Measurements from ENCODE around the gene SDK1.

The SDK1 gene

DNA sequence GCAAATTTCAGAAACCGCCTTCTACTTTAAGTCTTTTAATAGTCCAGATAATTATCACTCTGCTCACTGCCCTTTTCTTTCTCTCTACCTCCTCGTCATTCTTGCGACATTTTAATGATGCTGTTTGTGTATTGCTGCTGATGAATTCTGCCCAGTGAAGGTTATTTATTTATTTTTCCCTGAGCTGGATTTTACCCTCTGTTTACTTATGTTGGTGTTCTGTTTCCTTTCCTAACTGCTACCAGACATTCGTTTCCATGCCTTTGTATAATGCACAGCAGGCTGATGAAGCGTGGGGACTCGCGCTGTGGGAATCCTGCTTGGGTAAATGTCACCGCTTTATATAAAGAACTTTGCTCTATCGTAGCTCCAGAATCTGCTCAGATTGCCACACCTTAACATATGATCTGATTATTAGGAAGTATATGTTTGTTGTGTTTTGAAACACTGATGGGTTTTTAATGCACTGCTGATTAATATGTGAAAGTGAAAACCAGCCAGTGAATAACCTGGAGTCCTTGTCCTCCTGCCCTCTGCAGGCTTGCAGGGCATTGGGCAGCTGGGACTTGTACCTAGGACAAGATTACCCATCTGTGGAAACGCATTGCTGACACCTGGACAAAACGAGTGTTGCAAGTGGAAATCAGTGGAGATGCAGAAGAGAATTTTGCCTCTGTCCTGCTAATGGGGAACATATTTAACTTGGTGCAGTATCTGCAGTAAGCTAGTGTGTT, 291.5 kb downstream of the SDK1 start:
- no peak for DNase-seq

DNA sequence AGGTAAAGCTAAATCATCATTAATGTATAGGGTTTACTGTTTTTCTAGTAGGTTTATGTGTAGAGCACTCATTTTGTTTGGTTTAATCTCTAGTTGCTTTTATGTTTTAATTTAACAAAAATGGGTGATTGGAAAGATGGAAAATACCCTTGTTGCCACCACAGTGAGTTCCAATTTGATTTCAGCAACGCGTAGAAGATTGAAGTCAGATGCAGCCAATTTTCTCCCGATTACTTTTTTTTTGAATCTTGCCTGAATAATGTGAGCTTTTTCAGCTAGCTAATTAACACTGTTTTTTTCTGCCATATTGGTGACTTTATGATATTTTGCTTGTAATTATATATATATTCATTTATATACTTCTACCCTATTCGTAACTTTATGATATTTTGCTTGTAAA, 293.8 kb downstream of the SDK1 start:
- DNase-seq = no peak

DNA sequence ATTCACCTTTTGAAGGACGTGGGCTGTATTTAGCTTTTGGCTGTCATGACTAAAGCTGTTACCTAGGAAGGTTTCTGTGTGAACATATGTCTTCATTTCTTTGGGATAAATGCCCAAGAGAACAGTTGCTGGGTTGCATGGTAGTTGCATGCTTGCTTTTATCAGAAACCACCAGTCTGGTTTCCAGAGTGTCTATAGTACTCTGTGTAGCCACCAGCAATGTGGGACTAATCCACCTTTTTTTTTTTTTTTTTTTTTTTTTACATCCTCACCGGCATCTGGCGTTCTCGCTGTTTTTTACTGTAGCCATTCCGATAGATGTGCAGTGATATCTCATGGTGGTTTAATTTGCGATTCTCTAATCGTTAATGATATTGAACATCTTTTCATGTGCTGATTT, 297.8 kb downstream of the SDK1 start:
- DNase-seq = no peak

DNA sequence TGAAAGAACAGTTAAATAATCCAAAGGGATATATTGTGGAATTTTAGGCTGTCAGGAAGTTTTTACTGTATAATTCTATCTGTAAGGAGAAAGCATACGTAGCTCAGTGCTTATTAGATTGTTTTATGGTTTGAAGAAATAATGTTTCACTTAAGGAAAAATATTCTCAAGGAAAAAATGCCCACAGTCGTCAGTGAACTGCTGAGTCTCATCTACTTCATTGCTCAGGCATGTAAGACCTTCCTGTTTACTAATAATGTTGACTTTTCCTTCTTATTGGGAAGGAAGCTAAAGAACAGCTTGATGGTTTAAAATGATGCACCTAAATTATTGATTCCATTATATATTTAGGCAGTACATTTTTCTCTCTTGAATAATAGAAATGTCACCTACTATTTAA, 304.2 kb downstream of the SDK1 start:
- DNase-seq = no peak

DNA sequence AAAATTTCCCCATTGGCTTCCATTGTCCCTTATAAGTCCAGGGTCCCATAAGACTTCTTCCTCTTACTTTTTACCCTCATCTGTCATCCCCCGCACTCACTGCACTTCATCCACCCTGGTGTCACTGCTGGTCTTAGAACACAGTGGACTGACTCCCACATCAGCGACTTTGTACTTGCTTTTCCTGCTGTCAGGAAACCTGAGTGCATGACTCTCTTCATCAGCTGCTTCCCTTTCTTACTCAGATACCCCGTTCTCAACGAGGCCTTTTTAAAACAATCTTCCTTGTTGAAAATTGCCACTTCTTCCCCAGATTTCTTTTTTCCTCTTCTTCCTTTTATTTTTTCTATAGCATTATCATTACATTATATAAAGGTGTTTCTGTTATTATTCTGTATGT, 305.4 kb downstream of the SDK1 start:
- no peak for DNase-seq

DNA sequence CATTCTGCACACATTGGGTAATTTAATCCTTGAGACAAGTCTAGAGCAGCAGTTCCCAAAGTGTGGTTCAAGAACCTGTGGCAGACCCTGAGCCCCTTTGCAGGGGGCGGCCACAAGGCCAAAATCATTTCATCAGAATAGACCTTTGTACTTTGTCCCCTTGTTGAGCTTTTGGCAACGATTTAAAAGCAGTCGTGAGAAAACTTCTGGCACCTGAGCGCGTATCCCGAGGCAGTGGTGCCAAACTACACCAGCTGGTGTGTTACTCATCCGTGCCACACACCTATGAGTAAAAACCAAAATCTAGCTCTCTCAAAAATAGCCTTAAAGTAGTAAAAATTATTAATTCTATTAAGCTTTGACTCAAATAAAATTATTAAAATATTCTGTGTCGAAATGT, 306.8 kb downstream of the SDK1 start:
- DNase-seq = no peak

DNA sequence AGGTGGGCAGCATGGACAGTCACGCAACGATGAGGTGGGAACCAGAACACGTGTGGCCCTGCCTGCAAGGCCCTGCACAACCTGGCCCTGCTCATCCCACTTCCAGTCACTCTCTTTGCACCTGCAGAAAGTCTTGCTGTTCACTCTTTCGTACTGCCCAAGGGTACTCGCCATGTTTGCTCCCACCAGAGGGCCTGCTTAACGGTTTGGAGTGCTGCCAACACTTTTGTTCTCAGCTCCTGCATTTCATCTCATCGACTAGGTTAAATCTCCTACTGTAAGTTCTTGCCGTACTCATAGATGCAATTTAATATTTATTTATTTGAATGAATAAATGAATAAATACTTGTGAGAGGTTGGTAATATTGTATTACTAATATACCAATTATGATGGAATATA, 315.3 kb downstream of the SDK1 start:
- no peak for DNase-seq

DNA sequence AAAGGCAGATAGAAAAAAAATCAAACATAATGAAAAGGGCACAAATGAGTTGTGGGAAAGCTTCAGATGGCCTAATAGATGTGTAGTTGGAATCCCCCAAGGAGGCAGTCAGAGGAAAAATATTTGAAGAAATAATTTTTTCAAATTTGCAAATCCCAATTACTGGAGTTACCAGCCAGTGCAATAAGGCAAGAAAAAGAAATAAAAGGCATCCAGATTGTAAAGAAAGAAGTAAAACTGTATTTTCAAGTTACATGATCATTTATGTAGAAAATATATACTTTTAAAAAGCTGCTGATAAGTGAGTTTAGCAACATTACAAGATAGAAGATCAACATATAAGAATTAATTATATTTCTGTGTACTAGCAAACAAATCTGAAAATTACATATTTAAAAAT, 329.0 kb downstream of the SDK1 start:
- no peak for DNase-seq

DNA sequence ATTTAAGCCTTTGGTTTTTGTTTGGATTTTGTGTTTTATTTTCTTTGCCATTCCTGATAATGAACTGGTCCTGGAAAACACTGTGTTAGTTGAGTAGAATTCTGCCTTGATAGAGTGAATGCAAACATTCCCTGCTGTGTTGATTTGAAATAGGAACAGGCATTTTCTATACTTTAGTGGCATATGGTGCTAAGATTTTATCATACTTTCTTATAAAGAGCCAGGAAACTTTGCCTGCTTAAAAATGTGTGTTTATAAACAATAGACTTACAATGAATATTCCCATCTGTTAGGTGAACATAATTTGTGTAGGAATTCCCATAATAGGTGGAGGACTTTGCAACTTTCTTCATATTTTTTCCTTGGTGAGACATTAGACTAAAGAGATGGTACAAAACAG, 333.3 kb downstream of the SDK1 start:
- no peak for DNase-seq

DNA sequence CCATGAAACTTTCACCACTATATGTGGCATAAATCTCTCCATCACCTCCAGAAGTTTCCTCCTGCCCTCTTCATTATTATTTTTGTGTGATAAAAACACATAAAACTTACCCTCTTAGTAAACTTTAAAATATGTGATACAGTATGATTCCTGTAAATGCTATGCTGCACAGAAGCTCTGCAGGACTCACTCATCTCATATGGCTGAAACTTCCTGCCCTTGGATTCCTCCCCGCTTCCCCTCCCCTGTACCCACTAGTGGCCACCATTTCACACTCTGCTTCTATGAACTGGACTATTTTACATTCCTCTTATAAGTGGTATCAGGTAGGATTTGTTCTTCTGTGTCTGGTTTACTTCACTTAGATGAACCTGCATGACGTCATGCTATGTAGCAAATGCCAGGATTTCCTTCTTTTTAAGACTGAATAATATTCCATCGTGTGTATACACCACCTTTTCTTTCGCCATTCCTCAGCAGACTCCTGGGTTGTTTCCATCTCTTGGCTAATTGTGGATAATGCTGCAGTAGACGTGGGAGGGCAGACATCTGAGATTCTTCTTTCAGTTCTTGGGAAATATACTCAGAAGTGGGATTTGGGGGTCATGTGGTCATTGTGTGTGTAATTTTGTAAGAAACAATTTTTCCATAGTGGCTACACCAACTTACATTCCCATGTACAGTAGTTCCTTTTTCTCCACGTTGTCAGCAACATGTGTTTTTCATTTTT, 335.2 kb downstream of the SDK1 start:
- no peak for DNase-seq

DNA sequence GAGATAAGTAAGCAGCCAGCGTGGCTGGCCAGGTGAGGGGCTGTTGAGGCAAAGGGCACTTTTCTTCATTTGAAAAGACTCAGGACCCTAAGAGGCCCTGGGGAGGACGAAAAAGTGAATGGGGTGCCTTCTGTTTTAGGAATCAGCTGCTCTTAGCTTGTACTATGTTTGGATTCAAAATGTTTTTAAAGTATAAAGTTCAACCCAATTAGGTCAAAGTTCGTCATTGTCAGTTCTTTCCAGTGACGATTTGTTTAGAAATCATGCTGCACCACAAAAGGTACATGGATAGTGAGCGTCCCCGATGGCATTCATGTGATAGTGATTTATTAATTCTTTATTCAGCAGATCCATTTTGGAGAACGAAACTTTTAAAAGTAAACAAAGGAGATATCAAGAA, 338.2 kb downstream of the SDK1 start:
- no peak for DNase-seq

DNA sequence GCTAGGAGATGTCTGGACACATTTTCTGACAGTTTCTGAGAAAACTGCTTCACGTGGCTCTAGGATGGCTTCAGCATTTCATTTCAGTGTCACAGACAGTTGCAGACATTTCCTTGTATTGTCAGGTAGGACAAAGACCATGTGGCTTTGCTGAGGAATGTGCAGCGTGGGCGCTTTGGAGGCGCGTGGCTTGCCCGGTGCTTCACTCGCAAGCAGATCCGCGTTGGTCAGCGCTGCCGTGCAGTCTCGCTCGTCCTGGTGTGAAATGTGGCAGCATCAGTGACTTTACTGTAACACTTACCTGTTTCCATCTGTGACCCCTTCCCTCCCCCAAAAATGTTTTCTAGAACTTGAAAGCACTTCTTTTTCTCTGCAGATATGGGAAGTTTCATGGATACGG, 340.5 kb downstream of the SDK1 start:
- DNase-seq = no peak

DNA sequence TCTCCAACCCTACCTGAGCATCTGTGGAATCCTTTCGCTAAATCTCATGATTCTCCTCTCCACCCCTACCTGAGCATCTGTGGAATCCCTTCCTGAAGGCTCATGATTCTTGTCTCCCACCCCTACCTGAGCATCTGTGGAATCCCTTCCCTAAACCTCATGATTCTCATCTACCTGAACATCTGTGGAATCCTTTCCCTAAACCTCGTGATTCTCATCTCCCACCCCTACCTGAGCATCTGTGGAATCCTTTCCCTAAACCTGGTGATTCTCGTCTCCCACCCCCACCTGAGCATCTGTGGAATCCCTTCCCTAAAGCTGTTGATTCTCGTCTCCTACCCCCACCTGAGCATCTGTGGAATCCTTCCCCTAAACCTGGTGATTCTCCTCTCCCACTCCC, 342.0 kb downstream of the SDK1 start:
- no peak for DNase-seq

DNA sequence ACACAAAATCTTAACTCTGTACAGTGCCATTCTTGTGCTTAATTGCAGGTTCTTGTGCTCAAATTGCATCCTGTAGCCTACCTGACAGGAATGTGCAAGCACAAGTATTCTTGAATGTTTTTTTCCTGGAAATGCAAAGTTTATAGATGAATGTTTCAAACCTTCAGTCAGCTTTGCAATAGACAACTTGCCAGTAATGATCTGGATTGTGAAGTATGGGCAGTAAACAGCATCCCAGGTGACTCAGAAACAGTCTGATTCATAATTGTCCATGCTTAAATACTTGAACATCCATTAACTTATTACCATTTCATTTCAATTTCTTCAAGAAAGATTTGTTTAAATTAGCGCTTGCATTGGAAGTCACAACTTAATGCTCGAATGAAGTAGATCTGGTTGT, 347.2 kb downstream of the SDK1 start:
- DNase-seq = no peak

DNA sequence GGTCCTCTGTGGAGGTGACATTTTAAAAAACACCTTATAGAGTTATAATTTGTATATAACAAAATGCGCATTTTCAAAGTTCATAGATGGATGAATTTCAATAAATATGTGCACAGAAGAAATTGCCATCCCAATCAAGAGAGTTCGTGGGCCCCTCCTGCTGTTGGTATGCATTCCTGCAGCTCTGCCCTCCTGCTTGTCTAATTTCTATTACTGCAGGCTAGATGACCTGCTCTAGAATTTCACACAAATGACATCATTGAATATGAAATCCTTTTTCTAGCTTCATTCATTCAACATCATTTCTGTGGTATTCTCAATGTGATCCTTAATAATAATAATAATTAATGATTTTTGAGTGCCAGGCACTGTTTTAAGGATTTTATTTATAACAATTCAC, 348.2 kb downstream of the SDK1 start:
- DNase-seq = no peak

DNA sequence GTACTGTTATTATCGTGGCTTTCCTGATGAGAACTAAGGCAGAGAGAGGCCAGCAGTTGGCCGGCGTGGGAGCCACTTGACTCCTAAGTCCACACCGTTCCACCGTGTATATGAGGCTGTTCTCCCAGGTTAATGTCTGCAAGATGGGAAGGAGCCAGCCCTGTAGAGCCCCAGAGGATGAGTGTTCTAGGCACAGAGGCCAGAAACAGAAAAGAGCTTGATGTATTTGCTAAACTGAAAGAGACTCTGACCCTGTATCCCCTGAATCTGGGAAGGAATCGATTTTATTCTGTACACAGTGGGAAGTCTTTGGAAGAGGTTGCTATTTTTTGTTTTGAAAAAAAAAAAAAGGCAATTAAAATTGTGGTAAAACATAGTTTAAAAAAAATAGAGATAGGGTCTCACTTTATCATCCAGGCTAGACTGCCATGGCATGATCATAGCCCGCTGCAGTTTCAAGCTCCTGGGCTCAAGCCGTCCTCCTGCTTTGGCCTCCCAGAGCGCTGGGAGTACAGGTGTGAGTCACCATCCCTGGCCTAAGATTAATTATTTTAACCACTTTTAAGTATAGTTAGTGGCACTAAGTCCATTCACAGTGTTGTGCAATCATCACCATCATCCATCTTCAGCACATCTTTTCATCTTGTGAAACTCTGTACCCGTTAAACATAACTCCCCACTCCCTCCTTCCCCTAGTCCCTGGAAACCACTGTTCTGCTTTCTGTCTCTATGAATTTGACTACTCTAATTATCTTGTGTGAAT, 348.8 kb downstream of the SDK1 start:
- no peak for DNase-seq

DNA sequence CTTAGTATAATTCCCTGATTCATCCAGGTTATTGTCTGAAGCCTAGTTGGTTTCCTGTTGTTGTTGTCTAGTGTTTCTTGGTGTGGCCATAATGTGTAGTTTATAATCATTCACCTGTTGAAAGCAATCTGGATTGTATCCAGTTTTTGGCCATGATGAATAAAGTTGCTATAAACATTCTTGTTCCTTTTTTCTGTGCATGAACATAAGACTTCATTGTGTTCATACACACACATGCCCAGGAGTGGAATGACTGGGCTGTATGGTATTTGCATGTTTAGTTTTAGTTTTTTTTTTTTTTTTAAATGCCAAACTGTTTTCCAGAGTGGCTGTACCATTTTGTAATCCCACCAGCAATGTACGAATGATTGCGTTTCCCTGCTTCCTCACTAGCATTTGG, 349.8 kb downstream of the SDK1 start:
- no peak for DNase-seq

DNA sequence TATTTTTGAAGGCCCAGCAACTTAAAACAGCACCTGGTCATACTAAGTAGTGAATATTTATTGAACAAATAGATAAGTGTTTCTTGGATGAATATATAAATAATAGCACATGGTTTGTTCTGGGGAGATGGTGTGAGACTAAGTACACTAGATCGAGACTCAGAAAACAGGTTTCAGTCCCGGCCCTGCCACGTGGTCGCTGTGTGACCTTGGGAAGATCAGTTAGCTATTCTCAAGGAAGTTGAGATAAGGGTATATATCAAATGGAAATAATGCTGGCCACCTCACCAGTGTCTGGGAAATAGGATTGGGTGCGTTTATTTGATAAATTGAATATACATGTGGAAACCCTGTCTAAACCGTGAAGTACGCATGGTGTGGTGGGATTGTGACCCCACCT, 354.6 kb downstream of the SDK1 start:
- DNase-seq = no peak

DNA sequence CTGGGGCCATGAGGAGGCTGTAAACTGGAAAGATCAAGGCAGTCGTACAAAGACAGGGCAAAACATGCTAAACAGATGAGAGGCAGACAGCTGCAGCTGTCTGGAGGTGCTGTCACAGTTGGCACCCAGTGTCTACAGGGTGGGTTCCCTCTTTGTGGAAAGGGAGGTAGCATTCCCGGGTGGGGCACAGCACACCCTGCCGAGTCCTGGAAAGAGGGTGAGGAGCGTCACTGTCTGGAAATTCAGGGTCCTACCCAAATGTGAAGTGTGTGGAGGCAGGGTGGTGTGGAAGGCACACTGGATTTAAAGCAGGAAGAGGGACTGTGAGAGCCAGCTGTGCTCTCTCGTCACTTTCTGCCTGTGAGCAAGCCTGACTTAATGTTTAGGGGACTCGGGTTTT, 356.2 kb downstream of the SDK1 start:
- no peak for DNase-seq

DNA sequence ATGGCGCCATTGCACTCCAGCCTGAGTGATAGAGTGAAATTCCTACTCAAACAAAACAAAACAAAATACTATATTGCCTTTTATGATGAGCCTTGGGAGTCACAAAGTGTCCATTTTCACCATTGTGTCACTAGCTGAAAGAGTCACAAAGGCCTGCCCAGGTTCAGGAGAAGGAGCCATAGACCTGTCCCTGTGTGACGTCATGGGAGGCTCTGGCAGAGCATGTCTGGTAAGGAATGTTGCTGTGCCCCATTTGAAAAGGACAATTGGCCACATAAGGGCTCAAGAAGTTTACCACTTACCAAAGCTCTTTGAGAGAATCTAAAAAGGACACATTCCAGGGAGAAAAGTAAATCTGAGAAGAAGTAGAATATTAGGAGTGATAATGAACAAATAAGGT, 367.7 kb downstream of the SDK1 start:
- DNase-seq = no peak

DNA sequence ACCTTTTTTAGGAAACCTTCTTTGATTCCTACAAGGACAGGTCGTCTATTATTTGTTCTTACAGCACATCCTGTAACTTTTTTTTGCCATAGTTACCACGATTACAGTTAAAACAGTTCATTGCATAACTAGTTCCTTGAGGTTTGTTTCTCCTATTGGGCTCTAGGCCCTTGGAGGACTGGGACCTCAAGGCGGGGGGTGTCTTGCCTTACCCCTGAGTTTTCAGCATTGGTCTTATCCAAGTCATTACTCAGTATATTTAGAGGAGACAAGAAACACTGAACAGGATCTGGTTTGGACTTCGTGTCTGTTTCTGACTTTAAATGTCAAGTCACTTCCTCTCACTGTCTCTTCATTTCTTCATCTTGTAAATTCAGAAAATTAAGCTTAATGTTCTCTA, 369.8 kb downstream of the SDK1 start:
- no peak for DNase-seq

DNA sequence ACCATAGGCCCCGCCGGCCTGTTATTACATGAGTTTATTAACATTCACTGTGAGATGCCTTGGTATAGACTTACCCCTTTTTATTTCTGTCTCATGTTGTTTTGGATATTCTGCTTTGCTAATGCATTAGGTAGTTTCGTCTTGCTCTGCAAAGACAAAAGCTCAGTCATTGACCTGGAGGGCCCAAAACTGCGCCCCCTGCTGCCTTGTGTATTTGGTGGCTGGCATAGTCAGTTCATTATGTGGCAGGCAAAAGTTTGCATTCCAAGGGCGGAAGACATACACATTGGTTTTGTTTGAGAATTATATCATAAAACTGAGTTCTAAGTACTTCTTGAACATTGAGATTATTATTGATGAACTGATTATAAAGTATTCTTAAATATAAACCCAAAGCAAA, 372.5 kb downstream of the SDK1 start:
- DNase-seq = no peak

DNA sequence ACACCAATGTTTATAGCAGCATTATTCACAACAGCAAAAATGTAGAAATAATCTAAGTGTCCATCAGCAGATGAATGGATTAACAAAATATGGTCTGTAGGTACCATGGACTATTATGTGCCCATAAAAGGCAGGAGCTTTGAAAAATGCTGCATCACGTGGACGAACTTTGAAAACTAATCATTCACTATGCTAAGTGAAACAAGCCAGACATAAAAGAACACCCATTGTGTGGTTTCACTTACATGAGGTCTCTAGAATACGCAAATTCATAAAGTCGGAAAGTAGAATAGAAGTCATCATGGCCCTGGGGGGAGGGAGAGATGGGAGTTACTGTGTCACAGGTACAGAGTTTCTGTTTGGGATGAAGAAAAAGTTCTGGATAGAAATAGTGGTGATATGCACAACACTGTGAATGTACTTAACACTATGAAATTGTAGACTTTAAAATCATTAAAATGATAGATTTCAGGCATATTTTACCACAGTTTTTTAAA, 377.3 kb downstream of the SDK1 start:
- no peak for DNase-seq

Data from retina (tissue), 1 donor.